Measurements from ENCODE around the gene ZNF320. TPM values are rescaled to one million over a fixed set of nuclear protein-coding genes. Genes with fewer than 3 reads are reported as not detected.
A peak's percentile ranks its signal among the peaks of the same experiment; 100 is the strongest.
"Not testable (repeated sequence)": the region's sequence is repeated elsewhere in the genome, so short reads cannot be mapped to it uniquely, and the experiment has no call there.

The ZNF320 gene
- total and polyA plus RNA-seq, 9 donors = 8.3 to 29.4 (median 11.8) TPM

GRCh38 chr19:52922841-52923777 lies 25.7 kb upstream of the ZNF320 start, which contains the start of gene ZNF888:
Gene ZNF888, minus strand, starts transcription at chr19:52923428. Its CDS starts 5,555 bp downstream, at chr19:52917873.
- peak within 1 kb of the TSS; percentile 84 for H3K4me3 ChIP-seq (ENCODE audit: low read length)
- no peaks in the 10 kb centered on the region for H3K36me3 ChIP-seq (ENCODE audit: control insufficient read depth, insufficient read depth, low read length)
- no peaks in the 10 kb centered on the region for H3K27me3 ChIP-seq (ENCODE audit: control insufficient read depth, insufficient read depth, low read length)
- no peaks in the 10 kb centered on the region for H3K9me3 ChIP-seq (replicated peaks; ENCODE audit: control insufficient read depth, low read depth, low read length)
- H3K27ac ChIP-seq (ENCODE audit: low read length) = peak within 1 kb of the TSS; percentile 93
- H3K4me1 ChIP-seq (ENCODE audit: control insufficient read depth, insufficient read depth, low read length) = peaks cover 5% of the 10 kb centered on the region
- peak; percentile 86 for DNase-seq
- WGBS (ENCODE audit: insufficient coverage) = 0% methylated on average over 22 of the region's 55 CpGs

DNA sequence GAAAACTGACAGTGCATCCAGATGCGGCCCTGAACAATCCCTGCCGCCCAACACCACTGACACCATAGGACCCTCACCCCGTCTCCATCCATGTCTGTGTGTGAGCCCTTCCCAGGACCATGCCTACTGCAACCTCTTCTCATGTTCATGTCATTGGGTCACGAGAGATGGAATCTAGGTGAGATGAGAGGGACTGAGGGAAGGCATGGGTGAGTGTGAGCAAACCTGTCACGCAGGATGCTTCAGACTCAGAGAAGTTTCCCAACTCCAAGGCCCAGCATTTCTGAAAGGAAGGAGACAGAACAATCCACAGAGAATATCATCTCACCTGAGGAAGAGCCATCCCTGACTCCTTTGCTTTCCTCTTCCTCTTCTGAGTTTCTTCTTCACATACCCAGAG lies 20.1 kb upstream of the ZNF320 start:
- Histone ChIP-seq H3K4me3 (ENCODE audit: low read length) (no peak overlapping the region), H3K4me1 (ENCODE audit: control insufficient read depth, insufficient read depth, low read length) (peaks cover 2% of the 10 kb centered on the region), H3K9me3 (replicated peaks; ENCODE audit: control insufficient read depth, low read depth, low read length) (no peaks in the 10 kb centered on the region), H3K27me3 (ENCODE audit: control insufficient read depth, insufficient read depth, low read length) (no peaks in the 10 kb centered on the region), H3K27ac (ENCODE audit: low read length) (no peak overlapping the region), H3K36me3 (ENCODE audit: control insufficient read depth, insufficient read depth, low read length) (peaks cover 8% of the 10 kb centered on the region)
- 83% methylated on average over 1 of the region's 5 CpGs for WGBS (ENCODE audit: insufficient coverage)
- no peak for DNase-seq

DNA sequence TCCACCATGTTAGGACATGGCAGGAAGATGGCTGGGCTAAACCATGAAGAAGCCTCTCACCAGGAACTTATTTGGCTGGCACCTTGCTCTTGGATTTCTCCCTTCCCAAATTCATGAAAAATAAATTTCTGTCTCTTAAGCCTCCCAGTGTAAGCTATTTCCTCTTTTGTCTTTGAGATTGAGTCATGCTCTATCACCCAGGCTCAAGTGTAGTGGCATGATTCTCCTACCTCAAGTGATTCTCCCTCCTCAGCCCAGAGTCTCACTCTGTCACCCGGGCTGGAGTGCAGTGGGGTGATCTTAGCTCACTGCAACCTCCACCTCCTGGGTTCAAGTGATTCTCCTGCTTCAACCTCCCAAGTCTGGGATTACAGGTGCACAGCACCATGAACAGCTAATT lies 13.2 kb upstream of the ZNF320 start:
- Histone ChIP-seq H3K9me3 (replicated peaks; ENCODE audit: control insufficient read depth, low read depth, low read length) (no peaks in the 10 kb centered on the region), H3K27ac (ENCODE audit: low read length) (no peak overlapping the region), H3K27me3 (ENCODE audit: control insufficient read depth, insufficient read depth, low read length) (no peaks in the 10 kb centered on the region), H3K36me3 (ENCODE audit: control insufficient read depth, insufficient read depth, low read length) (peaks cover 9% of the 10 kb centered on the region), H3K4me3 (ENCODE audit: low read length) (no peak overlapping the region), H3K4me1 (ENCODE audit: control insufficient read depth, insufficient read depth, low read length) (no peaks in the 10 kb centered on the region)
- DNase-seq = no peak
- whole genome bisulfite sequencing (ENCODE audit: insufficient coverage) = 86% methylated on average over 1 of the region's 1 CpG

GRCh38 chr19:52904052-52904780 lies 6.8 kb upstream of the ZNF320 start:
- not testable (repeated sequence) for H3K36me3 ChIP-seq (ENCODE audit: control insufficient read depth, insufficient read depth, low read length); H3K27ac ChIP-seq (ENCODE audit: low read length); DNase-seq; H3K4me1 ChIP-seq (ENCODE audit: control insufficient read depth, insufficient read depth, low read length); H3K27me3 ChIP-seq (ENCODE audit: control insufficient read depth, insufficient read depth, low read length); H3K4me3 ChIP-seq (ENCODE audit: low read length); H3K9me3 ChIP-seq (replicated peaks; ENCODE audit: control insufficient read depth, low read depth, low read length)
- 78% methylated on average over 10 of the region's 16 CpGs for WGBS (ENCODE audit: insufficient coverage)

GRCh38 chr19:52901842-52902241 lies 4.4 kb upstream of the ZNF320 start:
- peaks cover 3% of the 10 kb centered on the region for H3K36me3 ChIP-seq (ENCODE audit: control insufficient read depth, insufficient read depth, low read length)
- H3K4me1 ChIP-seq (ENCODE audit: control insufficient read depth, insufficient read depth, low read length) = peaks cover 2% of the 10 kb centered on the region
- no CpG with 5 or more reads among the region's 3 CpGs for WGBS (ENCODE audit: insufficient coverage)
- no peak overlapping the region for H3K4me3 ChIP-seq (ENCODE audit: low read length)
- DNase-seq = no peak
- H3K27me3 ChIP-seq (ENCODE audit: control insufficient read depth, insufficient read depth, low read length) = no peaks in the 10 kb centered on the region
- H3K9me3 ChIP-seq (replicated peaks; ENCODE audit: control insufficient read depth, low read depth, low read length) = no peaks in the 10 kb centered on the region
- no peak overlapping the region for H3K27ac ChIP-seq (ENCODE audit: low read length)

DNA sequence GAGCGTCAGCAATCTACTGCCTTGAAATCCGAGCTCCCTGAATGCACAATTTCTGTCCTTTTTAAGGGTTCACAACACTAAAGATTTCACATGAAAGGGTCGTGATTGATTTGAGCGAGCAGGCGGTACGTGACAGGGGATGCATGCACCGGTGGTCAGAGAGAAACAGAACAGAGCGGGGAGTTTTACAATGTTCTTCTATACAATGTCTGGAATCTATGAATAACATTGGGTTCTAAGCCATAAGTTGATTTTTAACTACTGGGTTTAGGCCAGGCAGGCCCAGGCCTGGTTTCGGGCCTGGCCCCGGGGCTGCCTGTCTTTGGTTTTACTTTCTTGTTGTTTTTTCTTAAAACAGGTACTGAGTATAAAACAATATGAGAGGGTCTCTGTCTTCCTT lies 1.2 kb upstream of the ZNF320 start:
- not testable (repeated sequence) for H3K27ac ChIP-seq (ENCODE audit: low read length); H3K27me3 ChIP-seq (ENCODE audit: control insufficient read depth, insufficient read depth, low read length); H3K4me3 ChIP-seq (ENCODE audit: low read length); H3K9me3 ChIP-seq (replicated peaks; ENCODE audit: control insufficient read depth, low read depth, low read length); H3K36me3 ChIP-seq (ENCODE audit: control insufficient read depth, insufficient read depth, low read length); H3K4me1 ChIP-seq (ENCODE audit: control insufficient read depth, insufficient read depth, low read length)
- DNase-seq = peak; percentile 2
- 67% methylated on average over 5 of the region's 10 CpGs for WGBS (ENCODE audit: insufficient coverage)

DNA sequence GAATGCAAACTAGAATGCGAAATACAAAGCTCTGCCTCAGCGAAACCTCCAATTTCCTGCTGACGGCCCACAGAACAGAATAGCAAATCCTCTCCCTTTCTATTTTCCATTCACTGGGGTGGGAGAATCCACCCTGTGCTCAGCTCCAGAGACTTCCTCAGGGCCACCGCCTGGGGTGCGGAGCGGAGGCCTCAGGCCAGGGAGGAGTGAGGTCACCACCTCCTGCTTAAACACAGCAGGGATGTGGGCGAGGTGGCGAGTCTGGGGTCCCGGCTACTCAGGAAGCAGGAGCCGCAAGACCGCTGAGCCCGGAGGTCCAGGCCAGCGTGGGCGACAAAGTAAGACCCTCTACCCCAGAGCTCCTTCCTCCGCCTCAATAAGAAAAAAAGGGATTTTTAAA lies 666 bp upstream of the ZNF320 start:
- Histone ChIP-seq H3K9me3 (replicated peaks; ENCODE audit: control insufficient read depth, low read depth, low read length) (no peaks in the 10 kb centered on the region), H3K4me3 (ENCODE audit: low read length) (peak overlapping the region; percentile 81), H3K27ac (ENCODE audit: low read length) (peak overlapping the region; percentile 95), H3K27me3 (ENCODE audit: control insufficient read depth, insufficient read depth, low read length) (no peaks in the 10 kb centered on the region), H3K4me1 (ENCODE audit: control insufficient read depth, insufficient read depth, low read length) (peaks cover 9% of the 10 kb centered on the region), H3K36me3 (ENCODE audit: control insufficient read depth, insufficient read depth, low read length) (peaks cover 13% of the 10 kb centered on the region)
- peak; percentile 65 for DNase-seq
- no CpG with 5 or more reads among the region's 15 CpGs for WGBS (ENCODE audit: insufficient coverage)

- H3K27me3 ChIP-seq (ENCODE audit: control insufficient read depth, insufficient read depth, low read length) = no peaks in the 10 kb centered on the region
- H3K27ac ChIP-seq (ENCODE audit: low read length) = peak overlapping the region; percentile 95
- peak; percentile 43 for DNase-seq
- 0% methylated on average over 8 of the region's 24 CpGs for WGBS (ENCODE audit: insufficient coverage)
- H3K9me3 ChIP-seq (replicated peaks; ENCODE audit: control insufficient read depth, low read depth, low read length) = no peaks in the 10 kb centered on the region
- H3K4me1 ChIP-seq (ENCODE audit: control insufficient read depth, insufficient read depth, low read length) = peaks cover 9% of the 10 kb centered on the region
- H3K4me3 ChIP-seq (ENCODE audit: low read length) = peak overlapping the region; percentile 81
- H3K36me3 ChIP-seq (ENCODE audit: control insufficient read depth, insufficient read depth, low read length) = peaks cover 15% of the 10 kb centered on the region
These were observed 851 bp downstream of the ZNF320 start for GRCh38 chr19:52896431-52897137.

DNA sequence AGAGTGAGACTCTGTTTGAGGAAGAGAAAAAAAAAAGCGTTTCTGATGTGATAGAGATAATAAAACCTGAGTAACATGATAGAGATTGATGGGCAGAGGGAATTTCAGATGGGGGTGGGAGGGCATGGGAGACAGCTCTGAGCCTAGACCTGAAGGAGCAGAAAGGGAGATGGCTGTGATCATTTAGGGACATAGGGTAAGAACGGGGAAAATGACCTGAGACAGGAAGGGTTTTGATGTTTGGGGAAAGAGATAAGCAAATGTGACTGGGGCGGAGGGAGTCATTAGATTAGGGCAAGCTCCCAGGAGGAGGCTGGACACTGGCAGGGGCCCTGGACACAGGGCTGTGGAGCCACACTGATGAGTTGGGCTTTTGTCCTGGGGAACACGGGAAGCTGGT lies 6.1 kb downstream of the ZNF320 start:
- Histone ChIP-seq H3K9me3 (replicated peaks; ENCODE audit: control insufficient read depth, low read depth, low read length) (no peaks in the 10 kb centered on the region), H3K27ac (ENCODE audit: low read length) (no peak overlapping the region), H3K4me1 (ENCODE audit: control insufficient read depth, insufficient read depth, low read length) (peaks cover 3% of the 10 kb centered on the region), H3K36me3 (ENCODE audit: control insufficient read depth, insufficient read depth, low read length) (peaks cover 45% of the 10 kb centered on the region), H3K27me3 (ENCODE audit: control insufficient read depth, insufficient read depth, low read length) (no peaks in the 10 kb centered on the region), H3K4me3 (ENCODE audit: low read length) (no peak overlapping the region)
- no peak for DNase-seq
- WGBS (ENCODE audit: insufficient coverage) = 62% methylated on average over 4 of the region's 4 CpGs

DNA sequence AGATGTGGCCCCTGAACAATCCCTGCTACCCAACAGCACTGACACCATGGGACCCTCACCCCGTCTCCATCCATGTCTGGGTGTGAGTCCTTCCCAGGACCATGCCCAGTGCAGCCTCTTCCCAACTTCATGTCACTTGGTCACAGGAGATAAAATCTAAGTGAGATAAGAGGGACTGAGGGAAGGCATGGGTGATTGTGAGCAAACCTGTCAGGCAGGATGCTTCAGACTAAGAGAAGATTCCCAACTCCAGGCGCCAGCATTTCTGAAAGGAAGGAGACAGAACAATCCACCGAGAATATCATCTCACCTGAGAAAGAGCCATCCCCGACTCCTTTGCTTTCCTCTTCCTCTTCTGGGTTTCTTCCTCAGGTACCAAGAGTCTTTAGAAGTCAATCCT lies 7.5 kb downstream of the ZNF320 start:
- Histone ChIP-seq H3K4me3 (ENCODE audit: low read length) (no peak overlapping the region), H3K27me3 (ENCODE audit: control insufficient read depth, insufficient read depth, low read length) (no peaks in the 10 kb centered on the region), H3K4me1 (ENCODE audit: control insufficient read depth, insufficient read depth, low read length) (no peaks in the 10 kb centered on the region), H3K36me3 (ENCODE audit: control insufficient read depth, insufficient read depth, low read length) (peaks cover 52% of the 10 kb centered on the region), H3K9me3 (replicated peaks; ENCODE audit: control insufficient read depth, low read depth, low read length) (no peaks in the 10 kb centered on the region), H3K27ac (ENCODE audit: low read length) (no peak overlapping the region)
- 100% methylated on average over 1 of the region's 4 CpGs for WGBS (ENCODE audit: insufficient coverage)
- DNase-seq = no peak
